Stimulated activated CD8-positive, alpha-beta memory T cell treated with anti-CD3 and anti-CD28 coated beads, Interleukin-4, amount 100 ng/mL, for 48 hours (primary cell): ENCODE measurements around the gene DYNC1LI1.

Experiments used
- DNase-seq: peaks from one replicate; pipeline ENCODE4 v3.0.0-alpha.2; 2020

Gene DYNC1LI1

DNA sequence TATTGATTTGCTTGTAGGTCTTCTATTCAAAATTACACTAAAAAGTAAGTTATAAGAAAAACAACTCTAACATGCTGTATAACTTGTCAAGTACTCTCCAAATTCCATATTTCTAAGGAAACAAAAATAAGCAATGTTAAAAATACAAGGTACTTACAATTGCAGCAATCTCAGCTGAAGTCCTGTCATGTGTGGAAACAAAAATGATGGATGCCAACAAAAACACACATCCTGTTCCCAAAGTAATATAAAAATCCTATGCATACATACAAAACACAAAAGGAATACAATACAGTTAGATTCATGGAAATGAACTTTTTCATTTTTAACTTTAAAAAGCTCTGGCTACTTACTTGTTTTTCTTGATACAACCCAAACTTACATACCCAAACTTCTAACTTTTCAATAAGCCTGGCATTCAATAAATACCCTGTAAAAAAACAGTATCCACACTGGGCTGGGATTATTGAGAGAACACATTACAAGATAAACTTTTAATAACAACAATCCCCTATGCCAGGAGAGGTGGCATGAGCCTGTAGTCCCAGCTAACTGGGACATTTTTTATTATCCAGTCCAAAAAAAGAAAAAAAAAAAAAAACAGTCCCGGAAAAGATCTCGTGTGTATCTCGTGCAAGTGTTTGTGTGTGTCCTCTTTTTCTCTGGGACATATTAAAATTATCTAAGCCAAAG is 82.7 kb downstream of the DYNC1LI1 start:
- no peak for DNase-seq

DNA sequence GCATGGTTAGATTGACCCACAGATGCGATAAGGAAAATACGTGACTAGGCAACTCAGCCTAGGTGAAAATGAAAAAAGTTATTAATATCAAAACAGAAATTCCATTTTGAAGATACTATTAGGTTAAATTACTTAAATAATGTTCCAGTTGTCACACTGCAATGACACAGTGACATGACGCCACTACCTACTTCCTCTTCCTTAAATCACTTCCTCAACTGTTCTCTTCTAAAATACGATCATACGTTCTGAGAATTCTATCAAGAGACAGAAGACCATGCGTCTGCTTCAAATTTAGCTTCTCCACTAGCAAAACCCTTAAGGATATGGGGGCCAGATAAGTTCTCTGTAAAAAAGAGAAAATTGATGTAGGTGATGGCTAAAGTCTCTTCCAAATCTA is 86.2 kb downstream of the DYNC1LI1 start:
- no peak for DNase-seq

DNA sequence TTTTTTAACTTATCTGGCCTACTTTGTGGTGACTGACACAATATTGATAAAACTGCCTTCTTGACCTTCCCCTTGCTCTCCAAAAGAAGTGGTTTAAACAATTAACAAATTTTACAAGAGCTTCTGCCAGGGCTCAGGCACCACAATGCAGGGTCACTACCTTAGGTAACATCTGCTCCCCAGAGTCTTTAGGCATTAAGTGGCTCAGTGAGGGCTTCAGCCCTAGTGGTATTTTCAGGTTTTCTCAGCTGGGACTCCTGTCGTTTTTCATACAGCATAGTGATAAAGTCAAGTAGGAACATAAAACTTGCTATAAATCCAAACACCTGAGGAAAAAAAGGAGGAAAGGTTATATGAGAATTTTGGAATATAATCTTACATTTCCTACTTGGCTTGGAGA is 86.9 kb downstream of the DYNC1LI1 start:
- no peak for DNase-seq

DNA sequence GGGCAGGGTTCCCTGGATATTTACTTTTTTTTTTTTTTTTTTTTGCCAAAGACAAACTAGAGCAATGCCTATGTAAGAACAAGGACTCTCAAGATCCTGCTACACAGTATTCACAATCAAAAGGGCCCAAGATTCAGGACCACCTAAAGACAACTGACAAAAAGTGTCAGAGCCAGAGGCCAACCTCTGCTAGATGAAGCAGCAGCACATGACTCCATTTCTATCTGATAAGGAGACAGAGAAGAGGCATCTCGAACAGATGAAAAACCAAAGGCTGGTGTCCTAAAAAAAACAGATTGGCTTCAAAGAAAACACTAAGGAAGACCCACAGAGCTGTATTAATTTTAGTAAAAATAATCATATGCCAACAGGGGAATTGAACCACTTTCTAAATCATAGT is 88.0 kb downstream of the DYNC1LI1 start:
- no peak for DNase-seq

DNA sequence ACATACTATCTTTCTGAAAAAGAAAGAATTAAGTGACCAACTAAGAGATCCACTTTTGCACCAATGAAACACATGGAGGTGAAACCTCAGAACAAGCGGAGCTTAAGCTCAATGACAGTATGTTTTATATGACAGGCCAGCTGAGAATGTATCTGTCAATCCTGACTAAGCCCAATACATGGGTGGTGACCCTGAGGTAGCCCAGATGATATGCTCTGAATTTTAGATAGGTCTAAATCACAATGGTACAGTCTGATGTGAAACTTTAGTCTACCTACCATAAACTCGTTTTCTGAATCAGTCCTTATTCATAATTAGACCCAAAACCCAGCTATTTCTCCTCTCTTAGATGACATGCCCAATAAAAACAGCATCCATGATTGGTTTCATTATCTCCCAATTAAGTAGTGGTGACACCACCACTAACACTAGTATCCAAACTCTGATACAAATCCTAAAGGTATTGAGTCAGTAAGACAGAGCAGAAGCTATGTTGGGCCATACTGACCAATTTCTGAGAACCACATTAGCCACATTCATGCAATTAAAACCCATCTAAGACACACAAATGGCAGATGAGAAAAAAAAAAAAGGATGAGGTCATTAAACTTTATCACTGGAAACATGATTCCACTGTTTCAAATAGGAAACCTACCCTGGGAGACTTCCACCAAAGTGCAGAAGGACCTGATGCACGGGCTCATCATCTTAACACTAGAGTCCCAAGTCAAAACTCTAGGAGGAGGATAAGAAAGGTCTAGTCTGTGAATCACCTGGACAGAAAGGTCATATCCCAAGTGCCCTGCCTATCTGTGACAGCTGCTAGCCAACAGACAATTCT is 88.6 kb downstream of the DYNC1LI1 start:
- DNase-seq, result no peak

DNA sequence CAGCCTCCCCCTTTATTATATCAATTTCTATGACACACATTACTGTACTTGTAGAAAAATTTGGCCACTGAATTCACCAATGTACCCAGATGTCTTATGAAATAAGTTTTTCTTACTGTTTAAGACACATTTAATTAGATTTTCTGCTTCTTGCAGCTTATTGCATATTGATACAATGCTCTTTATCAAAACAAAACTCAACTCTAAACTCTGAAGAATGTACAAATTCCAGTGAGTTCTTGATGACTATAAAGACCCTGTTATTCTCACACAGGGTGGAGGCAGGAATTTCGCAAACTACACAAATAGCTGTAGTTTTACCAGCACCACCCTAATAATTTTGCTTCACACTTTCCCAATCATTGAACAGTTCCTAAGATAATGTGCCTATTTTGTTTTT is 90.1 kb downstream of the DYNC1LI1 start:
- no peak for DNase-seq
